ENCODE data around the gene CHST11. TPM values are rescaled to one million over a fixed set of nuclear protein-coding genes. Genes with fewer than 3 reads are reported as not detected.
"Not testable (repeated sequence)": the region's sequence is repeated elsewhere in the genome, so short reads cannot be mapped to it uniquely, and the experiment has no call there.

Gene CHST11
- total RNA-seq, 1 experiment from 2014 or later = 3.8 TPM

- DNase-seq (ENCODE audit: low spot score) = no peak
Observed at GRCh38 chr12:104562763-104563162, 106.0 kb downstream of the CHST11 start.

GRCh38 chr12:104564662-104565061 lies 107.9 kb downstream of the CHST11 start:
- not testable (repeated sequence) for DNase-seq (ENCODE audit: low spot score)

- no peak for DNase-seq (ENCODE audit: low spot score)
Observed at GRCh38 chr12:104565606-104566243, 109.0 kb downstream of the CHST11 start.

GRCh38 chr12:104566244-104566993 lies 109.7 kb downstream of the CHST11 start:
- DNase-seq (ENCODE audit: low spot score) = no peak

GRCh38 chr12:104567832-104568486 lies 111.2 kb downstream of the CHST11 start:
- no peak for DNase-seq (ENCODE audit: low spot score)

- no peak for DNase-seq (ENCODE audit: low spot score)
Observed at GRCh38 chr12:104568487-104568868, 111.7 kb downstream of the CHST11 start.

GRCh38 chr12:104568935-104569334 lies 112.2 kb downstream of the CHST11 start:
- no peak for DNase-seq (ENCODE audit: low spot score)

- DNase-seq (ENCODE audit: low spot score) = no peak
Observed at GRCh38 chr12:104569346-104570173, 112.8 kb downstream of the CHST11 start.

GRCh38 chr12:104570174-104570907 lies 113.6 kb downstream of the CHST11 start:
- DNase-seq (ENCODE audit: low spot score) = no peak

- DNase-seq (ENCODE audit: low spot score) = no peak
Observed at GRCh38 chr12:104571328-104571727, 114.6 kb downstream of the CHST11 start.

GRCh38 chr12:104574353-104574752 lies 117.6 kb downstream of the CHST11 start:
- DNase-seq (ENCODE audit: low spot score) = not testable (repeated sequence)

GRCh38 chr12:104574758-104575157 lies 118.0 kb downstream of the CHST11 start:
- not testable (repeated sequence) for DNase-seq (ENCODE audit: low spot score)

GRCh38 chr12:104575442-104576186 lies 118.9 kb downstream of the CHST11 start:
- DNase-seq (ENCODE audit: low spot score) = no peak

GRCh38 chr12:104576187-104576778 lies 119.5 kb downstream of the CHST11 start:
- DNase-seq (ENCODE audit: low spot score) = no peak

- DNase-seq (ENCODE audit: low spot score) = no peak
Observed at GRCh38 chr12:104576980-104577580, 120.3 kb downstream of the CHST11 start.

- no peak for DNase-seq (ENCODE audit: low spot score)
Observed at GRCh38 chr12:104577581-104577981, 120.8 kb downstream of the CHST11 start.

- DNase-seq (ENCODE audit: low spot score) = no peak
Observed at GRCh38 chr12:104578453-104578852, 121.7 kb downstream of the CHST11 start.

- DNase-seq (ENCODE audit: low spot score) = no peak
Observed at GRCh38 chr12:104579718-104580495, 123.2 kb downstream of the CHST11 start.
